Colon (tissue), 2 donors: ENCODE data around the gene EXOC2.
"Not testable (repeated sequence)": the region's sequence is repeated elsewhere in the genome, so short reads cannot be mapped to it uniquely, and the experiment has no call there.

Experiments
- FAIRE-seq: peaks from 2 replicates; lab custom pipeline; 2012; peaks lifted over from hg19 to GRCh38; lab: Jason Lieb, UNC
- donor health status: control.
- donor health status: control.

EXOC2 gene

DNA sequence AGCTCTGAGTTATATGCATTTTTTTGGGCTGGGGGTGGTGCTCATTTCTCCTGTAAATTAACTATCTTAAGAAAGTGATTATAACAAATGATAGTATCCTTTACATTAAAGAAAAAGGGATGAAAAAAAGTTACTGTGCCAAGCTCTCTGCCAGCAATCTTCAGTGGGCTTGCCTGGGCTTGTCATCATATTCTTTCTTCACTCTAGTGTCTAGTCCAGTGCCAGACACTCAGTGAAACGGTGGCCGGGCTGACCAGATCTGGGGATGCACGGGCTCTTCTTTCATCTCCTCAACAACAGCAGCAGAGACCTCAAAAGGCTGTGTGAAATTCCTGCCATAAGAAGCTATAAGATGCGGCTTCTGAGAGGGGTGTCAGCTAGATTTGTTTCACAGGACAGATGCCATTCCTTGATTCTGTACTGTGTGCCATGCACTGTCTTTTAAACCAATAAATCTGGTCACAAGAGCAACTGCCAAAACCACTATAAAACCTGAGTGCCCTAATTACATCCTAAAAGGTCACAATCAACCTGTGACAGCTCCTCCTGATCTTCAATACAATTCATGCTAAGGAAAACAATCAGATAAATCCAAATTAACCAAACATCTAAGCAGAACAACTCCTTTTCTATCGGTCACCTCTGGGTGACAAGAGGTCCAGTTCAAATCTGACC is 12.1 kb downstream of the EXOC2 start:
- FAIRE-seq: no peak

DNA sequence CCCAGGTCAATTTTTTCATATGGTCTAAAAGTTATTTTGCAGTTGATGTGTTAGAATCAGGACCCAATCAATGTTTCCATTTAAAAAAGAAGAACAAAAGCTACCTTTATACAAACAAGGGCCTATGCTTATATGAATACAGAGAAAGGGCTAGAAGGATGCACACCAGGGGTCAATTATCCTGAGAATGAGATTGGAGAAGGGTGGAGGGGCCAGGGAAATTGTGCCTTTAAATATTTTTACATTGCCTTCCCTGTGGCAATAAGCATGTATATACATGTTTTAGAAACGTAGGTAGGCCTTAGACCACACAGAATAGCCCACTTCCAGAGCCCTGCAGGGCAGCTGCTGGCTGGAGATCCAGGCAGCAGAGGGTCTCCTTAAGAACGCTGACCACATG is 12.7 kb downstream of the EXOC2 start:
- no peak for FAIRE-seq

- FAIRE-seq: no peak
Observed at GRCh38 chr6:679282-679681, 13.7 kb downstream of the EXOC2 start.

- FAIRE-seq: no peak
Observed at GRCh38 chr6:678520-678919, 14.4 kb downstream of the EXOC2 start.

DNA sequence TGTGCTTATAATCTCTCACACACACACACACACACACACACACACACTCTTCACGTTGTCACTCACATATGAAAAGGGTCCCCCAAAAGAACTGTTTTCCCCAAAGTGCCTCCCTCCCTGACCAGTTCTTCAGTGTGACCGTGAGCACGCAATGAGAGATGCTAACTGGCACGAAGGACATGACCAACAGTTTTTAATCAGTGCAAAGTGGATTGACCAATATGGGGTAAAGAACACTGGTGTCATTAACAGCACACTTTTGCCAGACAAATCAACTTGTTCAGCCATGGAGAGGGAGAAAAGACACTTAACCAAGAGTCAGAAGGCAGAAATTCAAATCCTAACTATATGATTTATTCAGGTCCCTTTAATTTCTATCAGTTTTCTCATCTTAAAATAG is 15.0 kb downstream of the EXOC2 start:
- no peak for FAIRE-seq

- no peak for FAIRE-seq
Observed at GRCh38 chr6:674956-675355, 18.0 kb downstream of the EXOC2 start.

DNA sequence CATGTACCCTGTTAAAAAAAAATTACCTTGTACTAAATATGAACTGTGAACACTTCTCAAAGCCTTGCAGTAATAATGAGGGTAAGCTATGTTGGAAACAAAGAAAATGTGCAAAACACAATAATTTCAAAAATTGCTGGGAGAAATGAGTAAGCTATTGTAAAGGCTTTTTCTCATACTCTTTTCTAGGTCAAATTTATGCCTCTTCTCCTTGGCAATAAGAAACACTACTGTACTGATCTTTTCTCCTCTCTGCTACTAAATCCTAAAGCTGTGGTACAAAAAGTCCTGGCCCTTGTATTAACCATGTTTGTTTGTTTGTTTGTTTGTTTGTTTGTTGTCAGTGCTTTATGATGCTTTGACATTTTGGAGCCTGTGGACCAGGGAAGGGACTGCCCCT is 18.5 kb downstream of the EXOC2 start:
- FAIRE-seq: no peak

DNA sequence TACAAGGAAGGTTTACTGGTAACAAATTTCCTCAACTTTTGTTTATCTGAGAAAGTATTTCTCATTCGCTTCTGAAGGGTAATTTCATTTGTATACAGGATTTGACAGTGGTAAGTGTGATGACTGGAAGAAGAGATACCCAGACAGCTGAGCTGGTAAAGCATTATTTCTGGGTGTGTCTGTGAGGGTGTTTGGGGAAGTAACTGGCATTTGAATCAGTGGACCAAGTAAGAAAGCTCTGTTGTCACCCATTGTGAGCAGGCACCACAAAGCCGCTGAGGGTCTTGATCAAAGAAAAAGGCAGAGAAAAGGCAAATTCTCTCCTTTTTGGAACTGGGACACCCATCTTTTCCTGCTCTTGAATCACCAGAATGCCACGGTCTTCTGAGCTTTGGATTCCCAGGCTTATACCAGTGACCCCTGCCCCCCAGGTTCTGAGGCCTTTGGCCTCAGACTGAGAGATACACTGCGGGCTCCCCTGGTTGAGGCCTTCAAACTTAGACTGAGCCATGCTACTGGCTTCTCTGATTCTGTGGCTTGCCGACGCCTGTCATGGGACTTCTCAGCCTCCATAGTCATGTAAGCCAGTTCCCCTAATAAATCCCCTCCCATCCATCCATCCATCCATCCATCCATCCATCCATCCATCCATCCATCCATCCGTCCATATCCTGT is 25.5 kb downstream of the EXOC2 start:
- no peak for FAIRE-seq

GRCh38 chr6:665403-666267 is 27.3 kb downstream of the EXOC2 start:
- no peak for FAIRE-seq

DNA sequence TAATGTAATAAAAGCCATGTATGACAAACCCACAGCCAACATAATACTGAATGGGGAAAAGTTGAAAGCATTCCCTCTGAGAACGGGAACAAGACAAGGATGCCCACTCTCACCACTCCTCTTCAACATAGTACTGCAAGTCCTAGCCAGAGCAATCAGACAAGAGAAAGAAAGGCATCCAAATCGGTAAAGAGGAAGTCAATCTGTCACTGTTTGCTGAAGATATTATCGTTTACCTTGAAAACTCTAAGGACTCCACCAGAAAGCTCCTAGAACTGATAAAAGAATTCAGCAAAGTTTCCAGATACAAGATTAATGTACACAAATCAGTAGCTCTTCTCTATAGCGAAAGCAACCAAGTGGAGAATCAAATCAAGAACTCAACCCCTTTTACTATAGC is 29.2 kb downstream of the EXOC2 start:
- not testable (repeated sequence) for FAIRE-seq

DNA sequence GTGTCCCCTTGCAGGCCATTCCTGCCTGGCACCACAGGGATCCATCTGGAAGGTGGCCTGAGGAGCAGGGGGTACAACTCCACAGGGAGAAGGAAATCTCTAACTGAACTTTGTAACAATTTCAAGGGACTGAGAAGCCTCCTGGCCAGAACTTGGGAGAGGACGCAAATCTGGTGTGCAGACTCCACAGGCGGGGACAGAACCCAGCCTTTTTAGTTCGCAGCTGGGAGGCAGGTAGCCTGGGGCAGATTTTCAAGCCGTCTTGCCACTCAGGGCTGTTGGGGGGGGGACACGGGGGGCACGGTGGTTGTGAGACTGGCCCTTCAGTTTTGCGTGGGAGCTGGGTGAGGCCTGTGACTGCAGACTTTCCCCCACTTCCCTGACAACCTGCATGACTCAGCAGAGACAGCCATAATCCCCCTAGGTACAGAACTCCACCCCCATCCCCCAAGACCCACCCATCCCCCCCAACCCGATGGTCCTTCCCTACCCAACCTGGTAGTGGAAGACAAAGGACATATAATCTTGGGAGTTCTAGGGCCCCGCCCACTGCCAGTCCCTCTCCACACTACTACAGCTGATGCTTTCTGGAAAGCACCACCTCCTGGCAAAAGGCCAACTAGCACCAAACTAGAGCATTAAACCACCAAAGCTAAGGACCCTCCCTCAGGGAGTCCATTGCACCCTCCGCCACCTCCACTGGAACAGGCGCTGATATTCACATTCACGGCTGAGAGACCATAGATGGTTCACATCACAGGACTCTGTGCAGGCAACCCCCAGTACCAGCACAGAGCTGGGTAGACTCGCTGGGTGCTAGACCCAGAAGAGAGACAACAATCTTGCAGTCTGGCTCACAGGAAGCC is 33.0 kb downstream of the EXOC2 start:
- FAIRE-seq: no peak

- no peak for FAIRE-seq
Observed at GRCh38 chr6:658244-658643, 34.7 kb downstream of the EXOC2 start.

- FAIRE-seq: no peak
Observed at GRCh38 chr6:657743-658142, 35.2 kb downstream of the EXOC2 start.

GRCh38 chr6:656460-657252 is 36.3 kb downstream of the EXOC2 start, which contains the start of gene HUS1B:
TSS of gene HUS1B (minus strand) at chr6:657100. CDS start at chr6:656944, 156 bp downstream.
- FAIRE-seq: no peak

GRCh38 chr6:654136-654535 is 38.8 kb downstream of the EXOC2 start:
- FAIRE-seq: no peak

GRCh38 chr6:652865-653264 is 40.1 kb downstream of the EXOC2 start:
- FAIRE-seq: no peak

- FAIRE-seq: no peak
Observed at GRCh38 chr6:650098-650497, 42.8 kb downstream of the EXOC2 start.

DNA sequence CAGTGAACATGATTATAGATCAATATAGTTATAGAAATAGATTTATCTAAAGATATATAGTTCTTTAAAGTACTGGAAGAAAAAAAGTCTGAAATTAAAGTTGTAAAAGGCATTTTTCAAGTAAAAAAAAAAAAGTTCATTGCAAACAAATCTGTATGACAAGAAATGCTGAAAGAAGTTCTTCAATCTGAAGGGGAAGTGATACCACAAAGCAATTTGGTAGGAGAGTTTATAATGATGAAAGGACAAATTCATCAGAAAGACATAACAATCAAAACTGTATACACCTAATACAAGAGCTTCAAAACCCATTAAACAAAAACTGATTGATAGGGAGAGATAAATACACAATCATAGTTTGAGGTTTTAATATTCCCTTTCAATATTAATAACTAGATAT is 50.1 kb downstream of the EXOC2 start:
- no peak for FAIRE-seq

GRCh38 chr6:641225-641985 is 51.5 kb downstream of the EXOC2 start:
- no peak for FAIRE-seq

GRCh38 chr6:636488-636887 is 56.5 kb downstream of the EXOC2 start:
- no peak for FAIRE-seq
